MV-4-11 (cell line): ENCODE data around the gene CLEC4M.

Experiments used
- DNase-seq: peaks from one replicate; lab custom pipeline; 2025; lab: John Stamatoyannopoulos, UW

The CLEC4M gene, protein sequence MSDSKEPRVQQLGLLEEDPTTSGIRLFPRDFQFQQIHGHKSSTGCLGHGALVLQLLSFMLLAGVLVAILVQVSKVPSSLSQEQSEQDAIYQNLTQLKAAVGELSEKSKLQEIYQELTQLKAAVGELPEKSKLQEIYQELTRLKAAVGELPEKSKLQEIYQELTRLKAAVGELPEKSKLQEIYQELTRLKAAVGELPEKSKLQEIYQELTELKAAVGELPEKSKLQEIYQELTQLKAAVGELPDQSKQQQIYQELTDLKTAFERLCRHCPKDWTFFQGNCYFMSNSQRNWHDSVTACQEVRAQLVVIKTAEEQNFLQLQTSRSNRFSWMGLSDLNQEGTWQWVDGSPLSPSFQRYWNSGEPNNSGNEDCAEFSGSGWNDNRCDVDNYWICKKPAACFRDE

DNA sequence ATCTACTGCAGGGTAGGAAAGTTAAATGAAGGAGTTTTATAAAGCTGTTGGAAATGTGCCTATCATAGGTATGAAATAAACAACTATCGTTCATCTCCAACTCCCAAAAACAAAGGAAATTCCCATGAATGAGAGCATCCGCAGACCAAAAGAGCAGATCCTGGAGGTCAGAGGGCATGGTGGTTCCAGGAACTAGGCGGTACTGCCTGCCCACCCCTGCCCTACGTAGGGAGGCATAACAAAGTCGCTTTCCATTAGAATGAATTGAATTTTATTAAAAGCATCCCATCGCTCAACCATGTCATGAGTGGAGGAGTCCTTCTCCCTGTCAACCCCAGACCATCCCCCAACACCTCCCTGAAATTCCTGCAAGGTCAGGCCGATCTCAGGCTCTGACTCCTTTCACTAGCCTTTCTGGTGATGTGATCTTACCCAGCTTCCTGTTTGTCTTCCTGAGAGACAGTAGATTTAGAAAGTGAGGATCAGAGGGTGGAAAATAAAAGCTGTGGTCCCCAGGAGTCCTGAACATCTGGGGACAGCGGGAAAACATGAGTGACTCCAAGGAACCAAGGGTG, at the start of gene CLEC4M:
Gene CLEC4M (plus strand): TSS at position 525 of the 575 bp plus-strand sequence. CDS start 24 bp downstream, at position 549.
- DNase-seq, result no peak

DNA sequence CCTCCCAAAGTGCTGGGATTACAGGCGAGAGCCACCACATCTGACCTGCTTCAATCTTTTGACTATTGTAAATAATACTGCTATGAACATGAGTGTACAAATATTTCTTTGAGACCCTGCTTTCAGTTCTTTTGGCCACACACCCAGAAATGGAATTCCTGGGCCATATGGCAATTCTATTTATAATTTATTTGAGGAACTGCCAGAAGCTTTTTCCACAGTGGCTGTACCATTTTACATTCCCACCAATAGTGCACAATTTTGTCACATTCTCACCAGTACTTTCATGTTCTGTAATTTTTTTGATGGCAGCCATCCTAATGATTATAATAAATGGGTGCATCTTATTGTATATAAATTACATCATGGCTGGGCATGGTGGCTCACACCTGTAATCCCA, 47.4 kb upstream of the CLEC4M start:
- DNase-seq, result peak; percentile 45

DNA sequence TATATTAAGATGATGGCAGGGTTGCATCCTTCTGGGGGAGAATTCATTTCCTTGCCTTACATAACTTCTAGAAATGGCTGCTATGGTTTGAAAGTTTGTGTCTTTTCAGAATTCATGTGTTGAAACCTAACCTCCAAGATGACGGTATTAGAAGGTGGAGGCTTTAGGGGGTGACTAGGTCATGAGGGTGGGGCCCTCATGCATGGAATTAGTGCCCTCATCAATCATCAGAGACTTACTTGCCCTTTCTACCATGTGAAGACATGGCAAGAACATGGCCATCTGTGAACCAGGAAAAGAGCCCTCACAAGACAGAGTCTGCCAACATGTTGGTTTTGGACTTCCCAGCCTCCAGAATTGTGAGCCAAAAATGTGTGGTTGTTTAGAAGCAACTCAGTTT, 46.3 kb upstream of the CLEC4M start:
- DNase-seq, result no peak

DNA sequence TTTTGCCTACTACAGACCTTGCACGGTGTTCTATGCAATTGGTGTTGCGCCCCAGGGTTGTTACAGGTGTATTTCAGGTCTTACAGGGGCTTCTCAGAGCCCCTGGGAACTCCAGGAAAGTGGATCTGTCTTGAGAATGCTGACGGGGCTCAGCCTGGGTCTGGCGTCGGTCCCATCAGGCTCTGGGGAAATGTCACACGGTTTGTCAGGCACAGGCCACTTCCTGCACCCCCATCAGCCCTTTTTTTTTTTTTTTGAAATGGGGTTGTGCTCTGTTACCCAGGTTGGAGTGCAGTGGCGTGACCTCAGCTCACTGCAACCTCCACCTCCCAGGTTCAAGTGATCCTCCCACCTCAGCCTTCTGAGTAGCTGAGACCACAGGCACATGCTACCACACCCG, 44.4 kb upstream of the CLEC4M start:
- DNase-seq, result no peak

DNA sequence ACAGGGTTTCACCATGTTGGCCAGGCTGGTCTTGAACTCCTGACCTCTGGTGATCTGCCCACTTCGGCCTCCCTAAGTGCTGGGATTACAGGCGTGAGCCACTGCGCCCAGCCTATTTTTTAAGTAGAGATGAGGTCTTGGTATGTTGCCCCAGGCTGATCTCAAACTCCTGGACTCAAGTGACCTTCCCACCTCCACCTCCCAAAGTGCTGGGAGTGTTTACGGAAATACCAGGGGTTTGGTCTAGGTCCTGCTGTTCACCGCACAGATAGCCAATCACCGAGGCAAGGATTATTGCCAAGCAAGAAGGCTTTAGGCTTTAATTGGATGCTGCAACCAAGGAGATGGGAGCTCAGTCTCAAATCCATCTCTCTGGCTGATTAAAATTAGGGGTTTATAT, 42.7 kb upstream of the CLEC4M start:
- no peak for DNase-seq

DNA sequence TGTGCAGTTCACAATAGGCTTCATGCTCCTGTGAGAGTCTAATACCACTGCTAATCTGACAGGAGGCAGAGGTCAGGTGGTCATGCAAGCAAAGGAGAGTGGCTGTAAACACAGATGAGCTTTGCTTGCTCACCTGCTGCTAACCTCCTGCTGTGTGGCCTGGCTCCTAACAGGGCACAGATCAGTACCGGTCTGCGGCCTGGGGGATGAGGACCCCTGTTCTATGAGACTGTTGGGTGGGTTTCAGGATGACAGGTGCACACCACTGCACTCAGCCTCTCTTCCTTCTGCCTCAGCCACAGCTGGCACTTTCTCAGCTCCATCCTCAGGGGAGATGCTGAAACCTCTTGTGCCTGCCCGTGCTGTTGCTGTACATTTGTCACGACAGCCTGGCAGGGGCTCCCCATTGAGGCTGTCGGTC, 40.8 kb upstream of the CLEC4M start:
- no peak for DNase-seq

DNA sequence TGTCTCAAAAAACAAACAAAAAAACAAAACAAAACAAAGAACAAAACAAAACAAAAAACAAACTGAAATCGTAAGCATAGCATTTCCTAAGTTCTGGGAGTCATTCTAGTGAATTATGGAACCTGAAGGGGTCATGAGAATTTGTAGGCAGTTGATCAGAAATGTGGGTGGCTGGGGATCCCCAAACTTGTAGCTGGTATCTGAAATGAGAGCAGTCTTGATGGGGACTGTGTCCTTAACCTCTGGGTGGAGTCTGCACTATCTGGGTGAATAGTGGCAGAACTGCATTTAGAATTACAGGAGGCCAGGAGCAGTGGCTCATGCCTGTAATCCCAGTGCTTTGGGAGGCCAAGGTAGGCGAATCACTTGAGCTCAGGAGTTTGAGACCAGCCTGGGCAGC, 37.3 kb upstream of the CLEC4M start:
- no peak for DNase-seq

DNA sequence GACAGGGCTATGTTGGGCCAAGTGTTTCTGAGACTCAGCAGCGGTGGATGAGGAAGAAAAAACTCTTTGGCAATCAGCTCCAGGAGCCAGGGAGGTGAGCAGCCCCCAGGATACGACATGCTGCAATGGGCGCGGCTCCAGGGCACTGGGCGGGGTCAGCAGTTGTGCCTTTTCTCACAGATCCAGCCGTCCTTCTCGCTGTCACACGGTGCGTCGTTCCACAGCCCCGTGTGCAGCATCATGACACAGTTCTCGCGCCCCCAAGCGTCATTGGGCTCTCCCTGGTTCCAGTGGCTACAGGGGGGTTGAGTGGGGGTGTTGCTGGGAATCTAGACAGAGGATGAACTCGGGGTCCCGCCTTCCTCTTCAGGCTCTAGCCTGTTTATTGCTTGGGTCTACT, 33.8 kb upstream of the CLEC4M start:
- DNase-seq, result no peak

DNA sequence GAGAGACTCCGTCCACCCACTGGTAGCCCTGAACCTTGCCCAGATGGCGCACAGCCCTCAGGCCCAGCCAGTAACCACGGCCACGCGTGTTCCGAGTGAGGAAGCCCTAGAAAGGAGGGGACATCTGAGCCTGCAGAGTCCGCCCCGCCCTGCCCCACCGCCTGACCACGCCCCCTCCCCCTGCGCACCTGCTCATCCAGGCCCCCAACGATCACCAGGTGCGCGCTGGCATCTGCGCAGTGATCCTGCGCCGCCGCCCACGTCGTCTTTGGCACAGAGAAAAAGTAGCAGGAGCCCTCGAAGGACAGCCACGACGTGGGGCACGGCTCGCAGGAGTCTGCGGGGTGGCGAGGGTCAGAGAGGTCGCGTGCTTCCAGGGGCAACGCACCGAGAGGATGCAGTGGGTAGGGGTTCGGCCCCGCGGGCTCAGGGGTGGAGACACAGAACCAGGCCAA, 33.2 kb upstream of the CLEC4M start:
- no peak for DNase-seq

DNA sequence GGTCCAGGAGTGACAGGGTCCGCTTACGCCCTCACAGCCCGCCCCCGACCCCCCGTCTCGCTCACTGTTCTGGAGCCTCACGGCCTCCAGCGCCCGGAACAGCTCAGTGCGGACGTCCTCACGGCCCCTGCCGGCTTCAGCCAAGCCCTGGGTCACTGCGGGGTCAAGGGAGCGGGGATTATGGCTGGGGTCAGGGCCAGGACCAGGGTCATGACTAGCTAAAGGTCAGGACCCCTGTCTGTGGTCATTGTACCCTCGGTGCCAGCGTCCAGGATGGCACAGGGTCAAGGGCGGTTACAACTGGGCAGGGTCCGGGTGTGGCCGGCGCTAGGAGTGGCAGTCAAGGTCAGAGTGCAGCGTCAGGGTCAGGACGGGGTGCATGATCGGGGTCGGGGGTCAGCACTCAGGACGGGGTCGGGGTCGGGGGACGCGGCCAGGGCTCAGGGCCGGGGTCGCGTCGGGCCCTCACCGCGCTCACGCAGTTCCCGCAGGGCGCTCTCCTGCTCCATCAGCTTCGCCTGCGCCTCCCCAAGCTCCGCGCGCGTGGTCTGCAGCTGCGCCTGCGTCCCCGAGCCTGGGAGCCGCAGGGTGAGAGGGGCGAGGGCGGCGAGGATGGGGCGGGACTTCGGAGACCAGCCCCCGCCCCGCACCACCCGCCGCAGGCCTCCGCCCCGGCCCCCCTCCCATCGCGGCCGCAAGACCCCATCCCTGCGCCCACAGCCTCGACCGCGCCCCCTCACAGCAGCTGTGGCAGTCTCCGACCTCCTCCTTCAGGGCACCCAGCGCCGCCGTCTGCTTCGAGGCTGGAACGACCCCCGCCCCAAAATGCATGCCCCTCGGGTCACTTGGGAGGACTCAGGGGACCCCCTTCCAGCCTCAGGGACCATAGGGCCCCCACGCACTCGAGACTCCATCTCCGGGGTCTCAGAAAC, 32.5 kb upstream of the CLEC4M start:
- DNase-seq, result no peak

DNA sequence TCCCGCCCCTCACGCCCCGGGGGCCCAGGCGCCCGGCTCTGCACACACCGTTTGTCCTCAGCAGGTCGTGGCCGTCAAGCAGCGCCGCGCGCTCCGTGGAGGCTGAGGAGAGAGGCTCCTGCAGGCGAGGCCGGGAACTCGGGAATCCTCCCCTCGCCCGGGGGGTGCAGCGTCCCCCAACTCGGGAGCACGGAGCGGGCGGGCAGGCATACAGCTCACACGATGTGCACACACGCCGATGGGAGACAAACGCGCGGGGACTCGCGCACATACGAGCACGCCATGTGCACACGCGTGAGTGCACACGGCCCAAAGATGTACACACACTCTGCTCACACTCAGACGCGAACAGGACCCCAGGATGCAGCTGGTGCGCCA, 31.8 kb upstream of the CLEC4M start:
- no peak for DNase-seq

DNA sequence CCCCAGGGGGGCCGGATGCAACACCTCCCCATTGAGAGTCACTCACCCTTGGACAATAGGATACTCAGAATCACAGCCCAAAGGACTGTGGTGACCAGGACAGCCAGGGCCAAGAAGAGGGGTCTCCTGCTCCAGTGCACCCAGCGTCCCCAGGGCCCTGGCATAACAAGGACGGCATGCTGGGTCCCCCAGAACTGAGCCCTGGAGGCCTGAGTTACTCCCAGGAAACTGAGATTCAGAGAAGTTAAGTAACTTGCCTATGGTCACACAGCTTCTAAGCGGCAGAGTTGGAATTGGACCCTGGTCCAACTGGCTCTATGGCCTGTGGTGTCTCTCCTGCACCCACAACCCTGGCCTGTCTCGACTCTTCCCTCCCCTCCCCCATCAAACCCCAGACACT, 31.4 kb upstream of the CLEC4M start:
- DNase-seq, result no peak

DNA sequence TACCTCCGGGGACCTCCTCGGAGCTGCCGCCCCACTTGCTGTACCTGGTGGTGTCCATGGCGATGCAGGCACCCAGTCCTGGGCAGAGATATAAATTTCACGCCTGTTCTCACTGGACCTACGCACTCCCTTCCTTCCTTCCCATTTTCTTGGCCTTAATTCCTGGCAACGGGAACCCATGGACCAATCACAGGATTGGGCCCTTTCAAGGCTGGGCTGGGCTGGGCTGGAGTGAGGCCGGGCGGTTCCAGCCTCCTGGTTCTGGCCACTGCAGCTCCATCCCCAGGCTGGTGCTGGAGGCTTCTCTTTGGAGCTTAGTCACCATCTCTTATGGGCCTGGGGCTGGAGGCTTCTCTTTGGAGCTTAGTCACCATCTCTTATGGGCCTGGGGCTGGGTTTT, 31.0 kb upstream of the CLEC4M start, which contains the start of gene CLEC4G:
Gene CLEC4G (minus strand): TSS at position 66 of the 400 bp plus-strand sequence. CDS start 8 bp downstream, at position 58.
- DNase-seq, result no peak

DNA sequence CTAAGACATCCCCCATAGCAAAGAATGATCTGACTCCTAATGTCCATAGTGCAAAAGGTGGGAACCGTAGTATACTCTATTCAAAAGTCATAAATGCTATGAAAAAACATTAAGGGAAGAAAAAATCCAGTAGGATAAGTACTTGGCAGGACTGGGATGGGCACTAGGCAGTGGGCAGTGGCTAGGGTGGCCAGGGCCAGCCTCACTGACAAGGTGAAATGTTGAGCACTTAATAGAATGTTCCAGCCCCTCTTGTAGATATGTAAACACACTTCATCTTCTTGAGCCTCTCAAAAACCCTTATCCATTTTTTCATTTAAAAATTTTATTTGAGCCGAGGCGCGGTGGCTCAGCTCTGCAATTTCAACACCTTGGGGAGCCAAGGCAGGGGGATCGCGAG, 29.7 kb upstream of the CLEC4M start:
- DNase-seq, result no peak

DNA sequence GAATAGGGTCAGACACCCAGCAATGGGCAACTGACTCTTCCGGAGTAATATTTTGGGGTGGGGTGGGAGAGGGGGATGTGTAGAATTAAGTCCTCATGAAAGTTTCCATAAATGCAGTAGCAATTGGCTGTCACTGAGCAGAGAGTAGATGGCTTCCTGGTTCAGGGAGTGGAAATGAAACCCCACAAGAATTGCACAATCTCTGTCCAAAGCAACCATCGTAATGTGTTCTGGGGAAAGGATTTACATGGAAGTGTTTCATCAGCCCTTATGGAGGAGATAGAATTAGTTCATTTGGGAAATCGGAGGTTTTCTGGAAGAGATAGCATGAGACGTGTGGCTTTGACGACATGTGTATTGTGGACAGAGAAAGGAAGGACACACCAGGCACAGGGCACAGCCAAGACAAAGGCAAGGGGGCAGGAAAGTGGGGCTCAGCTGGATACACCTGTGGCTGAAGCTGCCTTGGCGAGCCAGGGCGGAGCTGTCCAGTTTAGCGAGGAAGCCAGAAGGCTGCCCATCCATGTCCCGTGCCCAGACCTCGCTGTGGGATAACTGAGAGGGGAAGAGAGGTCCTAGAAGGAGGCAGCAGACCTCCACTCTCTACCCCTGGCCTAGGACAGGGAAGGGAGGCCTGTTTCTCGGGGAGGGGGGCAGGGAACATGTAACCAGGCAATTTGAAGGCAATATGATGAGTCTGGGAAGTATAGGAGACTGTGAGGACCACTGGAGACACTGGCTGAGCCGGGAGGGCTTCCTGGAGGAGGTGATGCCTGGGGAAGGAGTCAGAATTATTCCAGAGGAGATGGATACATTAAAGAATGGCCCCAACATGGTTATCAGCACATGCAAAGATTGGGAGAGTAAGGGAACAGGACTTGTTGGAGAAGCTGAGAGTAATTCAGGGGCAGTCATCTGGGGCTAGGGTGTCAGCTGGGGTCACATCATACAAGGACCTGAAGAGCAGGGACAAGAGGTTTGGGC, 28.5 kb upstream of the CLEC4M start:
- peak; percentile 99 for DNase-seq

DNA sequence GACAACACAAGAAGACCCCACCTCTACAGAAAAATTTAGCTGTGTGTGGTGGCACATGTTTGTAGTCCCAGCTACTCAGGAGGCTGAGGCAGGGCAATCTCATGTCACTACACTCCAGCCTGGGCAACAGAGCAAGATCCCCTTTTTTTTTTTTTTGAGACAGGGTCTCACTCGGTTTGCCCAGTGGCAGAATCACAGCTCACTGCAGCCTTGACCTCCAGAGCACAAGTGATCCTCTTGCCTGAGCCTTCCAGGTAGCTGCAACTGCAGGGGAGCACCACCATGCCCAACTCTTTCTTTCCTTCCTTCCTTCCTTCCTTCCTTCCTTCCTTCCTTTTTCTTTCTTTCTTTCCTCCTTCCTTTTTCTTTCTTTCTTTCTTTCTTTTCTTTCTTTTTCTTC, 26.9 kb upstream of the CLEC4M start:
- DNase-seq, result no peak

DNA sequence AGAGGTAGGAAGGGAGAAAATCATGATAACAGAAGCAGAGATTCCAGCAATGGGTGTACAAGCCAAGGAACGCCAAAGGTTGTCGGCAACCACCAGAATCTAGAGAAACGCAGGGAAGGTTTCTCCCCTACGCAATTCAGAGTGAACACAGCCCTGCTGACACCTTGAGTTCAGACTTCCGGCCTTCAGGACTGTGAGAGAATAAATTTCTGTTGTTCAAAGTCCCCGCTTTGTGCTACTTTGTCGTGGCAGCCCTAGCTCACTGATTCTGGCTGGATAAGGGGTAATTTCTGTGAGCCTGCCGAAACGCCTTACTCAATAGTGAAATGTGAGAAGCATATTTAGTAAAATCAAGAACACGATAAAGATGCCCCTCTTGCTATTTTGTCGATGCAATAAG, 25.8 kb upstream of the CLEC4M start:
- DNase-seq, result no peak

DNA sequence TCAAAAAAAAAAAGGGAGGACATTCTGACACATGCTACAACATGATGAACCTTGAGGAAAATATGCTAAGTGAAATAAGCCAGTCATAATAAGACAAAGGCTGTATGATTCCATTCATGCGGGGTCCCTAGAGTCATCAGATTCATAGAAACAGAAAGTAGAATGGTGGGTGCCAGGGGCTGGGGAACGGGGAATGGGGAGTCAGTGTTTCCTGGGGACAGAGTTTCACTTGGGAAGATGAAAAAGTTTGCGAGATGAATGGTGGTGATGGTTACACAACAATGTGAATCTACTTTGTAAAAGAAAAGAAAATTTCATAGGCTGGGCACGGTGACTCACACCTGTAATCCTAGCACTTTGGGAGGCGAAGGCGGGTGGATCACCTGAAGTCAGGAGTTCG, 25.0 kb upstream of the CLEC4M start:
- DNase-seq, result no peak

DNA sequence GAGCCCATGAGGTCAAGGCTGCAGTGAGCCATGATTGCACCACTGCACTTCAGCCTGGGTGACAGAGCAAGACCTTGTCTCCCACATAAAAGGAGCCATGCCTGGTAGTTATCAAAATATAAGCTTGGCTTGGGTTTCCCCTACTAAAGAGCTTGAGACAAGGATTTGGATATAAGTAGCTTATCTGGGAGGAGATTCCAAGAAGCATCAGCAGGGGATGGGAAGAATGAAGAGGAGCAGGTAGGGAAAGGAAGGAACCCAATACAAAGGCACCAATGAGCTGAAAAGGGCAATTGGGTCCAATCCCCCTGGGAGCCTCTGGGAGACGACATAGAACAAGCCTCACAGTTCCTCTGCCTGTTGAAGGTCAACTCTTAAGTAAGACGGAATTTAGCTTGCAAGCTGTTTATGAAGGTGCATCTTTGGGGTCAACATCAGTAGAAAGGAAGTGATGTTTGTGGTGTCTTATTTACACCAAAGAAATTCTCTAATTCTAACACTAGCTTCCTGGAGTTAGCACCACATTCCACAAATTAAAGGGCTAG, 23.8 kb upstream of the CLEC4M start:
- peak; percentile 40 for DNase-seq

DNA sequence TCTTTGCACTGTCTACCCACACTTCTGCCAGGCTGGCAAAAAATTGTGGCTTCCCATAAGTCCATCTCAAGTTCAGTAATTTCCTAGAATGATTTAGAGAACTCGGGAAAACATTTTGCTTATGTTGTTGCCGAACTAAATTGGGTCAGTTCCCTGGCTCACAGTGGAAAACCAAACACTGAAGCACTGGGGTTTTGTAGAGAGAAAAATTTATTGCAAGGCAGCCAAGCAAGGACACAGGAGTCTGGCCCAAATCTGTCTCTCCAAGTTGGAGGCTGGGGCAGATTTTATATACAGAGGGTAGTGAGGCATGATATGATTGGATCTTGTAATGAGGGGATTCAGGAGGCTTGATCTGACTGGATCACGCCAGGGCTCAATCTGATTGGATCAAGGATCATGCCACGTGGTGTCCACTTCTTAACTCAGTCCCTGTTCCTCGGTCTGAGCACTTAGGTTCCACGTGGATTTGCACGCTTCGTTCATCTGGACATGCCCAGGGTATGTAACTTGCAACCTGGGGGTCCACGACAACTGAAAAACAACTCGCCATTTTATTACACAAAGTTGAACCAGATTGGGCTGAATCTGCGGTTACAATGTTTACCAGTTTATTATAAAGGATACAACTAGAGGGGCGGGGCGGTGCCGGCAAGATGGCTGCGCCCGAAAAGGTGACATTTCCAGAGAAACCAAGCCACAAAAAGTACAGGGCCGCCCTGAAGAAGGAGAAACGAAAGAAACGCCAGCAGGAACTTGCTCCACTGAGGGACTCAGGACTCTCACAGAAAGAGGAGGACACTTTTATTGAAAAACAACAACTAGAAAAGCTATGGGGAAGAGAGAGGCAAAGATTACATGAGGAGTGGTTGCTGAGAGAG, 23.0 kb upstream of the CLEC4M start:
- peak; percentile 83 for DNase-seq
